HG02763 (cell line): ENCODE measurements around the gene ZDHHC12.
A peak's percentile ranks its signal among the peaks of the same experiment; 100 is the strongest.
"Not testable (repeated sequence)": the region's sequence is repeated elsewhere in the genome, so short reads cannot be mapped to it uniquely, and the experiment has no call there.

Source experiments
- ATAC-seq: cut with Tn5 transposase; IDR thresholded peaks from one replicate; pipeline ENCODE4 v1.9.1; 2021; ENCODE audit warnings: mild to moderate bottlenecking, moderate library complexity; ENCODE audit not compliant: unreplicated experiment

ZDHHC12 gene

DNA sequence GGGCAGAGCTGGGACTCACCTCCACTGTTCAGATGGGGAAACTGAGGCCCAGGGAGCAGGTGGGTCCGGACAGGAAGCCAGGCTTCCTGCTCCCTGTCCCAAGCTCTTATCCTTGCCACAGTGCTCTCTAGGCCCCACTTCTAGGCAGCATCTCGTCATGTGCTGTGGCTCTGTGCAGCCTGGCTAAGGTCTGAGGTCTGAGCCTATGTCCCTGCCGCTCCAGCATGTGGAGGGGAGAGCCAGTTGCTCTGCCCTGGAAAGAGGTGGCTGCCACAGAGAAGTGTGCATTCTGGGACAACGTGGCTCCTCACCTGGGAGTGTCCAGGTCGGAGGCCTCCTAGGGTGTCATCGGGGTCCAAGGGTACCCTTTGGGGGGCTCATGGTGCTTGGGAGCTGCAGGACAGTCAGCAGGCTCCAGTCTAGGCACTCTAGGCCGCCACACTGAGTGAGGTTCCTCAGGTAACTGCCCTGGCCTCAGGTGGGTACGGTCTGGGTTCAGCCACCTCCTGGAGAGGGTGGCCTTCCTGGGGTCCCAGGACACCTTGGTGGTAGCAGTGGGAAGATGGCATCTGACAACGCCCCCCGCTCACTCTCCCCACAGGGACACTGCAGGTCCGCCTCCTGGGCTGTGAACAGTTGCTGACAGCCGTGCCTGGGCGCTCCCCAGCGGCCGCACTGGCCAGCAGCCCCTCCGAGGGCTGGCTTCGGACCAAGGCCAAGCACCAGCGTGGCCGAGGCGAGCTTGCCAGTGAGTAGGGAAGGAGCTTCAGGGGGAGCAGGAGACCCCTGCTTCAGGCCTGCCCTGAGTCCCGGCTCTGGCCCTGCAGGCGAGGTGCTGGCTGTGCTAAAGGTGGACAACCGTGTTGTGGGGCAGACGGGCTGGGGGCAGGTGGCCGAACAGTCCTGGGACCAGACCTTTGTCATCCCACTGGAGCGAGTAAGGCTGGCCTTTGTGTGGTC lies 11.2 kb downstream of the ZDHHC12 start:
- ATAC-seq: no peak

DNA sequence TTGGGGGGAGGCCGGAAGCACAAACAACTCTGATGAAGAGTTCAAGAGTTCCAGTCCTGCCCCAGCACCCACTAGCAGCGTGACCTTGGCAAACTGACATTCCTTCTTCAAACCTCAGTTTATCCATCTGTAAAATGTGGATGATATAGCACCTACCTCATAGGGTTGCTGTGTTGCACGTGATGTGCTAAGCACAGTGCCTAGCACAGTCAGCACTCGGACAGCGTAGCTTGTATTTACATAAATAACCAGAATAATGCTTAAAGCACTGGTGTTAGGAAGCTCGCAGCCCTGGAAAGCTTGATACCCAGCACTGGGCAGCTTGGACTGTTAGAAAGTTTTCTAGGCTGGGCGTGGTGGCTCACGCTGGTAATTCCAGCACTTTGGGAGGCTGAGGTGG lies 16.5 kb downstream of the ZDHHC12 start:
- no peak for ATAC-seq

DNA sequence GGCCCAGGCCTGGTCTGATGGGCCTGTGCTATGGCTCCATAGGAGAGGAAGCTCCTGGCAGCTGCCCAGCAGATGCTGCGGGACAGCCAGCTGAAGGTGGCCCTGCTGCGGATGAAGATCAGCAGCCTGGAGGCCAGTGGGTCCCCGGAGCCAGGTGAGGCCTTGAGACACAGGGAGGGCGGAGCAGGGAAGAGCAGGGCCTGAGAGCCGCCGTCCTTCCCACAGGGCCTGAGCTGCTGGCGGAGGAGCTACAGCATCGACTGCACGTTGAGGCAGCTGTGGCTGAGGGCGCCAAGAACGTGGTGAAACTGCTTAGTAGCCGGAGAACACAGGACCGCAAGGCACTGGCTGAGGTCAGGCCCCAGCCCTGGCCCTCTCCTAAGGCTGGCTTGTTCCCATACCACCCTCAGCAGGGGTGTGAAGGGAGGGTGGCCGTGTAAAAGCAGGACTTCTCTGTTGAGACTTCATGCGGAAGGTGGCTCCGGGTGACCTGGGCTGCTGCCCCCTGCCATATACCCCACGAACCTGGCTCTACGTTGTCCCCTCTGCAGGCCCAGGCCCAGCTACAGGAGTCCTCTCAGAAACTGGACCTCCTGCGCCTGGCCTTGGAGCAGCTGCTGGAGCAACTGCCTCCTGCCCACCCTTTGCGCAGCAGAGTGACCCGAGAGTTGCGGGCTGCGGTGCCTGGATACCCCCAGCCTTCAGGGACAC lies 17.1 kb downstream of the ZDHHC12 start:
- no peak for ATAC-seq

DNA sequence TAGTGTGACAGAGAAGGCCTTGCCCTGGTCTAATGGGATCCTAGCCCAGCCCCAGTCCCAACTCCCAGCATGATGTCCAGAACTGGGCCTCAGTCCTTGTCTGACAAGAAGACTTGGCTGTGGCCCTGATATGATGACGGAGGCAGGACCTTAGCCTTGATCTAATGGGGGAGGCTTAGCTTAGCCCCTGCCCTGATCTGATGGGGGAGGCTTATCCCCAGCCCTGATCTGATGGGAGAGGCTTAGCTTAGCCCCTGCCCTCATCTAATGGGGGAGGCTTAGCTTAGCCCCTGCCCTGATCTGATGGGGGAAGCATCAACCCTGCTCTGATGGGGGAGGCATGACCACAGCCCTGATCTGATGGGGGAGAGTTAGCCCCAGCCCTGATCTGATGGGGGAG lies 17.9 kb downstream of the ZDHHC12 start:
- ATAC-seq: no peak

GRCh38 chr9:128705051-128705965 lies 18.6 kb downstream of the ZDHHC12 start:
- ATAC-seq: no peak

GRCh38 chr9:128704356-128704670 lies 19.6 kb downstream of the ZDHHC12 start:
- ATAC-seq: no peak

DNA sequence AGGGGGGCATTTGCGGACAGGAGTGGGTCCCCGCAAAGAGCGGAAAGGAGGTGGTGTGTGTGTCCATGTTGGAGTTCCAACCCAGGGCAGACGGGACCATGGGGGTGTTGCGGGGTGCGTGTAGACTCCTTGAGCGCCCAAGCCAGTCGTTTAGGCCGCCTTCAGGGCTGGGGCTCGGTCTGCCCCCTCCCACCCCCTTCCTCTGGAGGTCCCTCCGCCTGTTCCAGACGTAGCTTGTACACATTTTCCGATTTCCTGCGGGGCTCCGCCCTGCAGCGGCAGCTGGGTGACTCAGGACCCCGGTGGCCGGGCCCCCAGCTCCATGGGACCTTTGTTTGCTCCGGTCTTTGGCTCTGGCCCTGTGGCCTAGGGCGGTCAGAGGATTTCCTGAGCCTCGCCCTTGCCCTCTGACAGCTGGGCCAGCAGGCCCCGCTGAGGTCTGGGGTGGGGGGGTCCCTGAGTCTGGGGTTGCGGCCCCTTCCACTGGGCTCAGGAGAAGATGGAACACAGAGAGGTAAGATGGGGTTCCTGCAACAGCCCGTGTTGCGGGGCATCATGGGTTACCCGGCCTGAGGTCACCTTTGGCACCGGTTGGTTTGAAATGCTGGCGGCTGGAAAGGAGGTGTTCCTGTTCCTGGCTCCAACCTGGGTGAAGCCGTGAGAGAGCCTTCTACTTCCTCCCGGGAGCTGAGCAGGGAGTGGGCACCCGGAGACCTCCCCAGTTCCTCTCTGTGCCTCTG lies 20.1 kb downstream of the ZDHHC12 start:
- ATAC-seq: no peak

- no peak for ATAC-seq
Observed at GRCh38 chr9:128702949-128703615, 20.8 kb downstream of the ZDHHC12 start.

DNA sequence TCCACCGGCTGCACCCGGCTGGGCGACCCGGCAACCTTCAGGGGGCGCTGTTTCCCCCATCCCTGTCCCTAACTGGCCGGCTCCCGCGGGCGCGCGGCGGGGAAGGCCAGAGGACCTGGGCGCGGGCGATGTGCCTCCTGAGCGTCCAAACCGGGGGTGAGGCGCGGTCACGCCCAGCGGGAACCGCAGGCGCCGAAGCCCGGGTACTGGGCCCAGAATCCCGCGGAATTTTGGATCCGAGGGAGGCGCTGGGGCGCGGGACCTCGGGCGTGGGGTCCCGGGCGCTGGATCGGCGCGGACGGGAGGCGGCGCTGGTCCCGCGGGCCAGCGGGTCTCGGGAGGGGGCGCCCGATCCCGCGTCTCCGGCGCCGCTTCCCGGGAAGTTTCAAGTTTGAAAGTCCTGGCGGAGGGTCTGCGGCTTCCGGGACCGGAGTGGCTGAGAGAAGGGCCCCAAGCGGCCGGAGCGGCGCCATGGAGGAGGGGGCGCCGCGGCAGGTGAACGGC lies 21.4 kb downstream of the ZDHHC12 start, which contains the start of gene PKN3:
Gene PKN3 (plus strand): TSS at position 59 of the 504 bp plus-strand sequence. CDS start 413 bp downstream, at position 472.
- ATAC-seq: peak; percentile 80

- ATAC-seq: no peak
Observed at GRCh38 chr9:128701227-128701854, 22.6 kb downstream of the ZDHHC12 start.

GRCh38 chr9:128699096-128699795 lies 24.7 kb downstream of the ZDHHC12 start:
- ATAC-seq: not testable (repeated sequence)

DNA sequence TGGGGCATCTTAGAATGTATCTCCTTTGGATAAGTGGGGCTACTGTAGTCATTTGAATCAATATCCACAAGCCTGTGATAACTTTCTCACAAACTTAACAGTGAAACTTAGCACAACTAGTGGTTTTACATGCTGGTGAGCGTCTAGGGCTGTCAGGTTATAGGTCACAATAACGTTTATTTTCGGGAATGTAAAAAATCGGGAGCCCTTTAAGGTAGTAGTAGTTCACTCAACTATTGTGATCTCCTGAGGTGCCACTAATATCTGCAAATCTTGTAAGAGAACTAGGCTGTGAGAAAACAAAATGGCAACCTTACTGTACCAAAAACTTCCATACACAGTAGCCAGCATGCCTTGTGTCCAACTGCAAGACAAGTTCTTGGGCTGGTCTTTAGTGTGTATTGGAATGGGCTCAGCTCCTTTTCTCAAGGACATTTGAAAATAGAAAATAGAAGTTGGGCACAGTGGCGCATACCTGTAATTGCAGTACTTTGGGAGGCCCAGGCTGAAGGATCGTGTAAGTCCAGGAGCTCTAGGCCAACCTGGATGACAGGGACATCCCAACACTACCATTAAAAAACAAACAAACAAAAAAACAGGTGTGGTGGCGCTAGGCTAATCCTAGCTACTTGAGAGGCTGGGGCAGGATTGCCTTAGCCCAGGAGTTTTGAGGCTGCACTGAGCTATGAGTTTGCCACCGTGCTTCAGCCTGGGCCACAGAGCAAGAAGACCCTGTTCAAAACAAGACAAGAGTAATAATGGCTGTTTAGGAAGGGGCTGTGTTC lies 26.8 kb downstream of the ZDHHC12 start:
- ATAC-seq: no peak

- no peak for ATAC-seq
Observed at GRCh38 chr9:128694344-128694743, 29.6 kb downstream of the ZDHHC12 start.

- ATAC-seq: not testable (repeated sequence)
Observed at GRCh38 chr9:128693738-128694137, 30.2 kb downstream of the ZDHHC12 start.

DNA sequence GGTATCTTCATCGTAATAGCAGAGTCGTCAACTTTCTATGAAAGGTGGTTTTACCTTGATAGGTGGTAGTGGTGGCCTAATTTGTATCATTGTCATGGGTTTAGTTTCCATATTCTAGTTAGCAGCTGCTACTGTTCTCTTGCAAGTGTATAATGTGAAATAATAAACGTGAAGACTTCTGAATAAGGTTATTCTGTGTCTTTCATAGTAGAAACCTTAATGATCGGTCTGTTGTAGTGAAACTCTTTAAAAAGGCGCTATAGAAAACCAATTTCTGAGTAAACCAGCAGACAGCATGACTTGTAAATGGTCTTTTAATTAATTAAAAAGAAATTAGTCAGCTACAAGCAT lies 33.3 kb downstream of the ZDHHC12 start:
- ATAC-seq: no peak

- no peak for ATAC-seq
Observed at GRCh38 chr9:128689820-128690683, 33.9 kb downstream of the ZDHHC12 start.

DNA sequence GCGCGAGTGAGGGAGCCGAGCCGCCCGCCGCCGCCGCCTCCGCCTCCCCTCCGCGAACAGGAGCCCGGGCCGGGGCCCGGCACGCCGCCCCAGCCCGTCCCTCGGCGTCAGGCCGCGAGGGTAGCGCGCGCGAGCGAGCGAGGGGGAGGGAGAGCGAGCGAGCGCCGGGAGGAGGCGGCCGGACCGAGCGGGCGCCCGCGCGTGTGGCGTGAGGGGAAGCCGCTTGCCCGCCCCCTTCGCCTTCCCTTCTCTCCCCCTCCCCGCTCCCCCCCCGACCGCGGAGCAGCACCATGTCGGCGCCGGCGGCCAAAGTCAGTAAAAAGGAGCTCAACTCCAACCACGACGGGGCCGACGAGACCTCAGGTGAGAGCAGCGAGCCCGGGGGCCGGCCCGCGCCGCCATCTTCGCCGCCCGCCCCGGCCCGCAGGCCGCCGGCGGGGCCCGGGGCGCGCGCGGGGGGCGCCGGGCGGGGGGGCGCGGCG lies 34.6 kb downstream of the ZDHHC12 start:
- peak; percentile 24 for ATAC-seq
